MM.1S (cell line): ENCODE measurements around the gene EVA1B.

Source experiments
- EZH2phosphoT487 ChIP-seq: fragments of 300-600 bp; sonication (generic); IDR thresholded peaks from 2 replicates; pipeline ENCODE4 v1.6.1; 2018; ENCODE audit warnings: antibody characterized with exemption, low read length
- TF ChIP-seq, protein P1 (sequence below): fragments of 300-600 bp; sonication (generic); IDR thresholded peaks from 2 replicates; pipeline ENCODE4 v1.5.1; 2016; ENCODE audit warnings: antibody characterized with exemption, low read length, mixed read lengths

- TF ChIP-seq, protein P1, sequence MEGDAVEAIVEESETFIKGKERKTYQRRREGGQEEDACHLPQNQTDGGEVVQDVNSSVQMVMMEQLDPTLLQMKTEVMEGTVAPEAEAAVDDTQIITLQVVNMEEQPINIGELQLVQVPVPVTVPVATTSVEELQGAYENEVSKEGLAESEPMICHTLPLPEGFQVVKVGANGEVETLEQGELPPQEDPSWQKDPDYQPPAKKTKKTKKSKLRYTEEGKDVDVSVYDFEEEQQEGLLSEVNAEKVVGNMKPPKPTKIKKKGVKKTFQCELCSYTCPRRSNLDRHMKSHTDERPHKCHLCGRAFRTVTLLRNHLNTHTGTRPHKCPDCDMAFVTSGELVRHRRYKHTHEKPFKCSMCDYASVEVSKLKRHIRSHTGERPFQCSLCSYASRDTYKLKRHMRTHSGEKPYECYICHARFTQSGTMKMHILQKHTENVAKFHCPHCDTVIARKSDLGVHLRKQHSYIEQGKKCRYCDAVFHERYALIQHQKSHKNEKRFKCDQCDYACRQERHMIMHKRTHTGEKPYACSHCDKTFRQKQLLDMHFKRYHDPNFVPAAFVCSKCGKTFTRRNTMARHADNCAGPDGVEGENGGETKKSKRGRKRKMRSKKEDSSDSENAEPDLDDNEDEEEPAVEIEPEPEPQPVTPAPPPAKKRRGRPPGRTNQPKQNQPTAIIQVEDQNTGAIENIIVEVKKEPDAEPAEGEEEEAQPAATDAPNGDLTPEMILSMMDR: no peak
- TF ChIP-seq EZH2phosphoT487: no peak
Observed at GRCh38 chr1:36303244-36303643, 20.2 kb downstream of the EVA1B start.
